ENCODE measurements around the gene ASXL3.

DNA sequence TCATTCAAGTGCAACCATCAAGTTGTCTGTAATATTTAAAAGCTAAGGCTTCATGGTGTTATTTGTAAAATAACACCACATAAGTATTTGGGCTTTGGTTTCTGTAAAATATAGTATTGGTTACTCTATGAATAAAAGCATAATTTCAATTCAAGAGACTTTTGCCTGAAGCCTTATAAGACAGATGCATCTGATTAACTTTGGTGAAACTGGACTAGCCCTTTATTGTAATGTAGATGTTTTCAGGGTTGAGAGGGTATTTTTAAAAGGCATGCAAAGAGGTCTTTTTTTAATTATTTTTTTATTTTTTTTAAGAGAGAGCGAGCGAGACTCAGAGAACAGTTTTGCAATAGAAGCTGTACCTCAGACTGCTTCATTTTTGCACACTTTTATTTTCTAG is 66.5 kb downstream of the ASXL3 start:
- TF ChIP-seq, protein P1, sequence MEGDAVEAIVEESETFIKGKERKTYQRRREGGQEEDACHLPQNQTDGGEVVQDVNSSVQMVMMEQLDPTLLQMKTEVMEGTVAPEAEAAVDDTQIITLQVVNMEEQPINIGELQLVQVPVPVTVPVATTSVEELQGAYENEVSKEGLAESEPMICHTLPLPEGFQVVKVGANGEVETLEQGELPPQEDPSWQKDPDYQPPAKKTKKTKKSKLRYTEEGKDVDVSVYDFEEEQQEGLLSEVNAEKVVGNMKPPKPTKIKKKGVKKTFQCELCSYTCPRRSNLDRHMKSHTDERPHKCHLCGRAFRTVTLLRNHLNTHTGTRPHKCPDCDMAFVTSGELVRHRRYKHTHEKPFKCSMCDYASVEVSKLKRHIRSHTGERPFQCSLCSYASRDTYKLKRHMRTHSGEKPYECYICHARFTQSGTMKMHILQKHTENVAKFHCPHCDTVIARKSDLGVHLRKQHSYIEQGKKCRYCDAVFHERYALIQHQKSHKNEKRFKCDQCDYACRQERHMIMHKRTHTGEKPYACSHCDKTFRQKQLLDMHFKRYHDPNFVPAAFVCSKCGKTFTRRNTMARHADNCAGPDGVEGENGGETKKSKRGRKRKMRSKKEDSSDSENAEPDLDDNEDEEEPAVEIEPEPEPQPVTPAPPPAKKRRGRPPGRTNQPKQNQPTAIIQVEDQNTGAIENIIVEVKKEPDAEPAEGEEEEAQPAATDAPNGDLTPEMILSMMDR (IDR thresholded peaks at IDR 0.05) = no peak
- no peak for TF ChIP-seq POLR2A (IDR thresholded peaks at IDR 0.05)
